ENCODE data around the gene SCGB3A1. TPM values are rescaled to one million over a fixed set of nuclear protein-coding genes. Genes with fewer than 3 reads are reported as not detected.

Gene SCGB3A1
- total RNA-seq, 4 donors from 2014 or later, result not detected

DNA sequence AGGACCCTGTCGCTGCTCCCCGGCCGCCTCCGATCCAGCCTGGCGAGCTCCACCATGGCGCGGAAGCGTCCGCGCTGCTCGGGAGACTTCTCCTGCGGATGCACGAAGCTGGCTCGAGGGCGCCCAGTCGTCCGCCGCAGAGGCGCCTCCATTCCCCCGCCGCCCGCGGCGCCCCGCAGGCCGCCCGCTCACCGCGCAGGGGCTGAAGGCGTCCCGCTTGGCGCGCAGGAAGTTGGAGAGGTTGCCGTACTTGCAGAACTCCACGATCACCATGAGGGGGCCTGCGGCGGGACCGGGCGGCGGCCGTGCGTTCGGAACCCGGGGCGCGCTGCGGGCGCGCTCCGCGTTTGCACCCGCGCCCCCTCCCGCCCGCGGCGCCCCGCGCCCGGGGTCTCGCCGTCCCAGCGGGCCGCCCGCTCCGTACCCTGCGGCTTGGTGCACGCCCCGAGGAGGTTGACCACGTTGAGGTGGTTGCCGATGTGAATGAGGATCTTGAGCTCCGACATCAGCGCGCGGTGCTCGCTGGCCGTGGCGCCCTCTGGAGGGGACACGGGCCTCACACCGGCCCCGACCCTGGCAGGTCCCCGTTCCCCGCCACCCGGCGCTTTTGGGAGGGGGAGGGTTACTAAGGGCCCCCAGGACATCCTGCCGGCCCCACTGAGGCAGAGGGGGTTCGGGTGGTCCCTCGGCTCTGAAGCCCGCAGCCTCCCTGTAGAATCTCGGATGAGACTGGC, 27.7 kb upstream of the SCGB3A1 start:
- H3K27ac ChIP-seq, result no peak overlapping the region
- no peak overlapping the region for H3K4me3 ChIP-seq
- TF ChIP-seq POLR2A (IDR thresholded peaks at IDR 0.05), result no peak
- TF ChIP-seq, protein P1, sequence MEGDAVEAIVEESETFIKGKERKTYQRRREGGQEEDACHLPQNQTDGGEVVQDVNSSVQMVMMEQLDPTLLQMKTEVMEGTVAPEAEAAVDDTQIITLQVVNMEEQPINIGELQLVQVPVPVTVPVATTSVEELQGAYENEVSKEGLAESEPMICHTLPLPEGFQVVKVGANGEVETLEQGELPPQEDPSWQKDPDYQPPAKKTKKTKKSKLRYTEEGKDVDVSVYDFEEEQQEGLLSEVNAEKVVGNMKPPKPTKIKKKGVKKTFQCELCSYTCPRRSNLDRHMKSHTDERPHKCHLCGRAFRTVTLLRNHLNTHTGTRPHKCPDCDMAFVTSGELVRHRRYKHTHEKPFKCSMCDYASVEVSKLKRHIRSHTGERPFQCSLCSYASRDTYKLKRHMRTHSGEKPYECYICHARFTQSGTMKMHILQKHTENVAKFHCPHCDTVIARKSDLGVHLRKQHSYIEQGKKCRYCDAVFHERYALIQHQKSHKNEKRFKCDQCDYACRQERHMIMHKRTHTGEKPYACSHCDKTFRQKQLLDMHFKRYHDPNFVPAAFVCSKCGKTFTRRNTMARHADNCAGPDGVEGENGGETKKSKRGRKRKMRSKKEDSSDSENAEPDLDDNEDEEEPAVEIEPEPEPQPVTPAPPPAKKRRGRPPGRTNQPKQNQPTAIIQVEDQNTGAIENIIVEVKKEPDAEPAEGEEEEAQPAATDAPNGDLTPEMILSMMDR (IDR thresholded peaks at IDR 0.05 in 4 of 5, conservative IDR thresholded peaks at IDR 0.05 in 1 of 5), result no peak
- ATAC-seq (no peak), DNase-seq (no peak)
- intact Hi-C loops (cut with DNase I; ENCODE audit: low total_unique reads), result no loop called here
- H3K27me3 ChIP-seq, result peaks cover 0 to 16% (median 0%) of the 10 kb centered on the region in 3 donors
- H3K9me3 ChIP-seq, result no peaks in the 10 kb centered on the region
- in situ Hi-C loops (cut with MboI; ENCODE audit: low sequenced_read_pairs in 4 of 4), result no loop called here
- no peaks in the 10 kb centered on the region for H3K36me3 ChIP-seq
- H3K4me1 ChIP-seq, result no peaks in the 10 kb centered on the region

DNA sequence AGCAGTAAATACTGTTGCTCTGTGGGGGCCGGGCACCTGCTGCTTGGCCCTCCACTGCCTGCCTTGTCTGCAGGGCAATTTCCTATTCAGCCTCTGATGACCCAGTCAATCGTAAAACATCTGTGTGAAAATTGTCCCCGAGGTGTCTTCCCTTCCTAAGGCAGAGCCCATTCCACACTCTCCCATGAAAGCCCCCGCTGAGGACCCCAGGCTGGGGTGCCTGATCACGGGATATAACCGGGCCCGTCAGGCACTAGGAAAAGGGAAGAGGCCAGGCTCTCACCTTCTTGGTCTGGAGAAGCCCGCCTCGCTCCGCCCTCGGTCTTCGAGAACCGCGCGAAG, 27.2 kb upstream of the SCGB3A1 start:
- Histone ChIP-seq H3K36me3 (no peaks in the 10 kb centered on the region), H3K4me3 (no peak overlapping the region), H3K4me1 (no peaks in the 10 kb centered on the region), H3K27ac (no peak overlapping the region), H3K27me3 (peaks cover 0 to 16% (median 0%) of the 10 kb centered on the region in 3 donors), H3K9me3 (no peaks in the 10 kb centered on the region)
- no peak for DNase-seq
- intact Hi-C loops (cut with DNase I; ENCODE audit: low total_unique reads) (no loop called here), in situ Hi-C loops (cut with MboI; ENCODE audit: low sequenced_read_pairs in 4 of 4) (no loop called here)
- ATAC-seq, result no peak
- TF ChIP-seq, protein P1 (IDR thresholded peaks at IDR 0.05 in 4 of 5, conservative IDR thresholded peaks at IDR 0.05 in 1 of 5), result no peak
- TF ChIP-seq POLR2A (IDR thresholded peaks at IDR 0.05), result no peak

DNA sequence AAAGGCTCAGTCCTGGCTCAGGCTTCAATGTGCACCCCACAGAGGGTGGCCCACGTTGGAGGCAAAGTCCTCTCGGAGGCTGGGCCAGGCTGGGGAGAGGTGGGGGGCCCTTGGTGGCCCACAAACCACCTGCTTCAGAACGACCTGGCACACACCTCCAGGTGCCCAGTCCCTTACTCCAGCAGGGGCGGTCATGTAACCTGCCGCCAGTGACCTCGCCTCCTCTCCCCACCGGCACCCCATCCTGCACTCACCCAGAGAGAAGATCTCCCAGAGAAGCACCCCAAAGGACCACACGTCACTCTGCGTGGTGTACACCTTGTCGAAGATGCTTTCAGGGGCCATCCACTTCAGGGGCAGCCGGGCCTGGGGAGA, 22.5 kb upstream of the SCGB3A1 start:
- TF ChIP-seq, protein P1 (IDR thresholded peaks at IDR 0.05 in 4 of 5, conservative IDR thresholded peaks at IDR 0.05 in 1 of 5), result no peak
- no peak for TF ChIP-seq POLR2A (IDR thresholded peaks at IDR 0.05)
- intact Hi-C loops (cut with DNase I; ENCODE audit: low total_unique reads), result no loop called here
- H3K36me3 ChIP-seq, result no peaks in the 10 kb centered on the region
- H3K4me3 ChIP-seq, result no peak overlapping the region
- no peak for DNase-seq
- H3K4me1 ChIP-seq, result no peaks in the 10 kb centered on the region
- in situ Hi-C loops (cut with MboI; ENCODE audit: low sequenced_read_pairs in 4 of 4), result no loop called here
- ATAC-seq, result no peak
- H3K27ac ChIP-seq, result no peak overlapping the region
- H3K9me3 ChIP-seq, result no peaks in the 10 kb centered on the region
- H3K27me3 ChIP-seq, result peaks cover 0 to 6% (median 0%) of the 10 kb centered on the region in 3 donors

DNA sequence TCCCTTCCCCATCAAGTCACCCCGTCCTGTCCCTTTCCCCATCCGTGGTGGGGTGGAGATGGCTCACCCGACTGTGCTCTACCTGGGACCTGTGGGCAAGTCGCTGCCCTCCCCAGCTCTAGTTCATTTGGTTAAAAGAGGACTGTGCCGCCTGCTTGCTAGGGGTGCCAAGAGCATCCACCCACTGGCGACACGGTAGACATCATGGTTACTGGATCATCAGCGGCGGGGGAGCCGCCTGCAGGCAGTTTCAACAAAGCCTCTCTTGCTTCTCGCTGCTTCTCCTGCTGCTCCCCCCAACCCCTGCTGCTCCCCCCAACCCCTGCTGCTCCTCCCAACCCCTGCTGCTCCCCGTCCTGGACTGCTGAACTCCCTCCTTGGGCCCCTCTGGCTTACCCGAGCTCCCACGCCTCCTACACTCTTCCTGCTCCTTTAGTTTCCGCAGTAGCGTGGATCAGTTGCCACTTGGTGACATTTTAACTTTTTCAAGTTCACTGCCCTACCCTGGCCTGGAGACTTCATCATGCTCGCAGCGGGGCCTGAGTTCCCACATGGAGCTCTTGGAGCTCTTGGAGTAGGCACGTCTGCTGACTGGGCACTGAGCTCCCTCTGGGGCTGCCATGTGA, 22.0 kb upstream of the SCGB3A1 start:
- TF ChIP-seq, protein P1 (IDR thresholded peaks at IDR 0.05 in 4 of 5, conservative IDR thresholded peaks at IDR 0.05 in 1 of 5), result no peak
- TF ChIP-seq POLR2A (IDR thresholded peaks at IDR 0.05), result no peak
- intact Hi-C loops (cut with DNase I; ENCODE audit: low total_unique reads) (no loop called here), in situ Hi-C loops (cut with MboI; ENCODE audit: low sequenced_read_pairs in 4 of 4) (no loop called here)
- ATAC-seq (no peak), DNase-seq (no peak)
- H3K9me3 ChIP-seq, result no peaks in the 10 kb centered on the region
- no peak overlapping the region for H3K27ac ChIP-seq
- H3K36me3 ChIP-seq, result no peaks in the 10 kb centered on the region
- H3K27me3 ChIP-seq, result peaks cover 0 to 4% (median 0%) of the 10 kb centered on the region in 3 donors
- H3K4me1 ChIP-seq, result no peaks in the 10 kb centered on the region
- no peak overlapping the region for H3K4me3 ChIP-seq
